Thyroid gland (tissue), 4 donors: ENCODE data around the gene ZNF385C. TPM values are rescaled to one million over a fixed set of nuclear protein-coding genes. Genes with fewer than 3 reads are reported as not detected.

Experiments
- DNase-seq, 2 donors: peaks; one replicate each; pipeline ENCODE4 v3.0.0-alpha.2; 2019
- H3K27ac ChIP-seq, 3 donors: fragments of 200-600 bp; sonication (generic); 1 replicate in 2 of 3; 2 replicates in 1 of 3; pipeline ENCODE4 v1.5.1; 2016 to 2019; ENCODE audit warnings: mild to moderate bottlenecking in 1 of 3, moderate library complexity in 1 of 3
- H3K27me3 ChIP-seq: fragments of 200-600 bp; sonication (generic); one replicate; pipeline ENCODE4 v1.5.1; 2019
- H3K36me3 ChIP-seq, 2 donors: fragments of 200-600 bp; sonication (generic); one replicate each; pipeline ENCODE4 v1.5.1; 2016 to 2019
- H3K4me1 ChIP-seq, 2 donors: fragments of 200-600 bp; sonication (generic); one replicate each; pipeline ENCODE4 v1.5.1; 2017 to 2019
- H3K4me3 ChIP-seq, 3 donors: fragments of 200-600 bp; sonication (generic); replicated peaks in 1 of 3; 1 replicate in 2 of 3; 2 replicates in 1 of 3; pipeline ENCODE4 v1.5.1; 2016; ENCODE audit warnings: mild to moderate bottlenecking in 1 of 3
- H3K9me3 ChIP-seq: fragments of 200-600 bp; sonication (generic); one replicate; pipeline ENCODE4 v1.5.1; 2017
- POLR2A ChIP-seq, 2 donors: fragments of 450-650 bp; IDR thresholded peaks; one replicate each; pipeline ENCODE4 v1.6.1; 2017; ENCODE audit warnings: antibody characterized with exemption in 2 of 2, mild to moderate bottlenecking in 2 of 2, moderate library complexity in 1 of 2
- WGBS, 2 donors: methylation state at CpG; one replicate each; pipeline ENCODE4 v1.1.5; 2017; 5-methylcytosine and 5-hydroxymethylcytosine counted together
- intact Hi-C: fragments of 100-400 bp; cut with DNase I; formaldehyde crosslinking; loops from one replicate; pipeline ENCODE4 v1.15.1; 2023
- total RNA-seq, 4 donors: library from RNA; depleted of rRNA; stranded (reverse); fragments of >200 nt; gene quantifications; one replicate each; pipeline ENCODE4 v1.2.3, GENCODE V29; 2016
- TF ChIP-seq, protein P1 (sequence below), 6 experiments: fragments of 200-600 bp in 3 of 6; fragments of 450-650 bp in 3 of 6; sonication (generic) in 3 of 6; IDR thresholded peaks; one replicate each; pipeline ENCODE4 v1.5.1; 2016 to 2019; ENCODE audit warnings: antibody characterized with exemption in 6 of 6, mild to moderate bottlenecking in 2 of 6, inconsistent platforms in 1 of 6, moderate library complexity in 1 of 6

Gene ZNF385C
- total RNA-seq, 4 donors from 2014 or later = 0.22 to 0.54 TPM; not detected in 2

DNA sequence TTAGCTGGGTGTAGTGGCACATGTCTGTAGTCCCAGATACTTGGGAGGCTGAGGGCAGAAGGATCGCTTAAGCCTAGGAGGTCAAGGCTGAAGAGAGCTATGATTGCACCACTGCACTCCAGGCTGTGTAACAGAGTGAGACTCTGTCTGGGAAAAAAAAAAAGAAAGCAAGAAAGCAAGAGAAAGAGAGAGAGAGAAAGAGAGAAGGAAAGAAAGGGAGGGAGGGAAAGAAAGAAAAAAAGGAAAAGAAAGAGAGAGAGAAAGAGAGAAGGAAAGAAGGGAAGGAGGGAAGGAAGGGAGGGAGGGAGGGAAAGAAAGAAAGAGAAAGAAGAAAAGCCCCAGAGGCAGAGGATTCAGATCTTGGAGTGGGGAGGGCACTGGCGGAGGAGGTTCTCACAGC is 7.7 kb upstream of the ZNF385C start:
- Histone ChIP-seq H3K4me3 (no peak overlapping the region), H3K36me3 (no peaks in the 10 kb centered on the region), H3K27ac (no peak overlapping the region), H3K4me1 (peaks cover under 1 to 1% of the 10 kb centered on the region in 2 donors), H3K9me3 (no peaks in the 10 kb centered on the region), H3K27me3 (no peaks in the 10 kb centered on the region)
- DNase-seq = no peak
- TF ChIP-seq, protein P1, sequence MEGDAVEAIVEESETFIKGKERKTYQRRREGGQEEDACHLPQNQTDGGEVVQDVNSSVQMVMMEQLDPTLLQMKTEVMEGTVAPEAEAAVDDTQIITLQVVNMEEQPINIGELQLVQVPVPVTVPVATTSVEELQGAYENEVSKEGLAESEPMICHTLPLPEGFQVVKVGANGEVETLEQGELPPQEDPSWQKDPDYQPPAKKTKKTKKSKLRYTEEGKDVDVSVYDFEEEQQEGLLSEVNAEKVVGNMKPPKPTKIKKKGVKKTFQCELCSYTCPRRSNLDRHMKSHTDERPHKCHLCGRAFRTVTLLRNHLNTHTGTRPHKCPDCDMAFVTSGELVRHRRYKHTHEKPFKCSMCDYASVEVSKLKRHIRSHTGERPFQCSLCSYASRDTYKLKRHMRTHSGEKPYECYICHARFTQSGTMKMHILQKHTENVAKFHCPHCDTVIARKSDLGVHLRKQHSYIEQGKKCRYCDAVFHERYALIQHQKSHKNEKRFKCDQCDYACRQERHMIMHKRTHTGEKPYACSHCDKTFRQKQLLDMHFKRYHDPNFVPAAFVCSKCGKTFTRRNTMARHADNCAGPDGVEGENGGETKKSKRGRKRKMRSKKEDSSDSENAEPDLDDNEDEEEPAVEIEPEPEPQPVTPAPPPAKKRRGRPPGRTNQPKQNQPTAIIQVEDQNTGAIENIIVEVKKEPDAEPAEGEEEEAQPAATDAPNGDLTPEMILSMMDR (IDR thresholded peaks at IDR 0.05) = no peak
- no peak for TF ChIP-seq POLR2A (IDR thresholded peaks at IDR 0.05)
- WGBS, 2 donors = 83 to 88% methylated on average over 2 of the region's 2 CpGs
- intact Hi-C loops = no loop called here

DNA sequence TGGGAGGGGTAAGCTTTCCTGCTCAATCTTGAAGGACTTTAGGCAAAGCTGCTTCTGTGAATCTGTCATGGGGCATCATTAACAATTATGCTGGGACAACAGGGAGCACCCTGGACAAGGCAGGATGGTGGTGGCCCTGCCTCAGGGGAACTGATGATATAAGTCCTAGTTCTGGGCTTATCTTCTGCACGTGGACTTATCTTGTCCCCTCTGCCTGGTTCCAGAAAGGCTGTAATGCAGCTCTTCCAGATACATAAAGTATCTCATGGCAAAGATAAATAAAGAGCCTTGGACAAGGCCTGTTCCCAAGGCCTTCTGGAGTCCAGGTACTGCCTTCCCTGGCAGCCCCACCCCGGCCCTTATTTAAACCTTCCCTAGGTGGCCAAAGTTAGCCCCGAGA is 6.0 kb upstream of the ZNF385C start:
- DNase-seq = no peak
- WGBS, 2 donors = 87 to 91% methylated on average over 3 of the region's 3 CpGs
- Histone ChIP-seq H3K27me3 (no peaks in the 10 kb centered on the region), H3K36me3 (no peaks in the 10 kb centered on the region), H3K4me3 (no peak overlapping the region), H3K9me3 (no peaks in the 10 kb centered on the region), H3K4me1 (no peaks in the 10 kb centered on the region), H3K27ac (no peak overlapping the region)
- intact Hi-C loops = no loop called here
- TF ChIP-seq POLR2A (IDR thresholded peaks at IDR 0.05) = no peak
- TF ChIP-seq, protein P1 (IDR thresholded peaks at IDR 0.05) = no peak

DNA sequence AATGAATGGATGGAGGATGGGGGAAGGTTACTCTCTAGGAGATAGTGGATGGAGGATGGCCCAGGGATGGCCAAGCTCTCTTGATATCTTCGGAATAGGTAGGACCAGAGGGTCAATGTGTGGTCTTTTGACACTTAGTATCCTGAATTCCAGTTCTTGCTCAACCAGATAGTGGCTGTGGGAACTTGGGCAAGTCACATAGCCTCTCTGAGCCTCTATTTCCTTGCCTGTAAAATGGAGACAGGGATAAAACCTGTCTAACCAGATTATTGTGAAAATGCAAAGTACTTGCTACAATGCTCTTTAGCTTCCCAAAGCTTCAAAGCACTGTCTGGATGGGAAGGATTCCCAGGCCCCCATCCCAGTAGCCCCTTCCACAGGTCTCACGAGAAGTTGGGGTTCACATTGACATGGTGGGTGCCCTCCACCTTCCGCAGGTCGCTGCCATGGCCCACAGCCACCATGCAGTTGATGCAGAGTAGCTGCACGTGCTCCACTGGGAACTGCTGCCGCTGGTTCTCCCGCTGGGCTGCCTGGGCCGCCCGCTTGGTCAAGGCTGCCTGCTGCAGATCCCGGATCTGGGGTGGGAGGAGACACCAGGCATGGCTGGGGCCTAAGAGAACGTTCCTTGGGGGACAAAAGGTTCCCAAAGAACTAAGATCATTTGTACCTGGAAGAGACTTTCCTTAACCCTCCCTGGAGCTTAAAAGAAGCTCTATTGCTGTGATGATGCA is 5.1 kb upstream of the ZNF385C start:
- DNase-seq = no peak
- Histone ChIP-seq H3K4me3 (no peak overlapping the region), H3K27me3 (no peaks in the 10 kb centered on the region), H3K27ac (no peak overlapping the region), H3K36me3 (no peaks in the 10 kb centered on the region), H3K4me1 (peaks cover under 1% of the 10 kb centered on the region in 2 donors), H3K9me3 (no peaks in the 10 kb centered on the region)
- intact Hi-C loops = no loop called here
- 86% methylated on average over 11 of the region's 11 CpGs for WGBS, 2 donors
- TF ChIP-seq, protein P1 (IDR thresholded peaks at IDR 0.05) = no peak
- no peak for TF ChIP-seq POLR2A (IDR thresholded peaks at IDR 0.05)

DNA sequence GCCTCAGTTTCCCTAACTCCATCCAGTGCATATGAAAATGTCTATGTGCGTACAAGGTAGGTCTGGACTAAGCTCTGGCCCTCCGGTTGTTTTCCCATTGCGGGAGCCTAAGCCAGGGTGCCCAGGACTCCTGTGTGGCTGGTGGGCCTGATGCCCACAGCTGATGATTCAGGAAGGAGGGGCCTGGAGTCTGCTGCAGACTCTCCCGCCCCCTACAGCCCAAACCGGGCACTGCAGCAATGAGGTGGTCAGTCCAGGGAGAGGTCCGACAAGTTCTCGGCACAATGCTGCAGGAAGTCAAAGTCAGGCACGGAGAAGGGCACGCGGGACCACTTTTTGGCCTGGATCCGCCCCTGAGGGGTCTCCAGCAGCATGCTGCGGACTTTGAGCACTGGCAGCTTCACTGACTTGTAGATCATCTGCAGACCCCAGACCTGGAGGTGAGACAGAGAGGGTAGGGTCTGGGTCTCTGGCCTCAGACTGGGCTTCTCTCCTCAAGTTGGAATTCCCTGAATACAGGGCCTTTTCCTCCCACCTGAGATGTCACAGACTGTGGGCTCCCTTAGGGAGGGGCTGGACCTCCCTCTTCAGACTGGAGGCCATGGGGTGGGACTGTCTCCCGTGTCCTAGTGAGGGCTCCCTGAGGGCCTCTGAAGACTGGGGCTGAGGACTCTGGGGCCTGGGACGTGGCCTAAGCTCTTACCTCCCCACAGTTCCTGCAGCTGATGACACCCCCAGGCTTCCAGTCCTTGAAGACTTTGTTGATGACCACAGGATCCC is 3.4 kb upstream of the ZNF385C start:
- H3K4me3 ChIP-seq = no peak overlapping the region
- no peaks in the 10 kb centered on the region for H3K36me3 ChIP-seq
- peak in 1 of 2 donors; percentile 41 for DNase-seq
- WGBS, 2 donors = 46 to 53% methylated on average over 10 to 12 of the region's 14 CpGs
- no peak for TF ChIP-seq POLR2A (IDR thresholded peaks at IDR 0.05)
- TF ChIP-seq, protein P1 (IDR thresholded peaks at IDR 0.05) = peak in 4 of 6 experiments; percentile 28 to 52 (median 30)
- no peaks in the 10 kb centered on the region for H3K9me3 ChIP-seq
- H3K27ac ChIP-seq = no peak overlapping the region
- intact Hi-C loops = no loop called here
- H3K4me1 ChIP-seq = peaks cover 6 to 8% of the 10 kb centered on the region in 2 donors
- peaks cover 9% of the 10 kb centered on the region for H3K27me3 ChIP-seq
